ES-I3 (cell line): ENCODE results near the gene OTUD1.
A peak's percentile ranks its signal among the peaks of the same experiment; 100 is the strongest.

ENCODE experiments used
- H3K36me3 ChIP-seq: 2 replicates; pipeline ENCODE4 v1.6.1; 2013; ENCODE audit warnings: mild to moderate bottlenecking, low read length, control low read depth, moderate library complexity; ENCODE audit not compliant: insufficient read depth
- H3K4me1 ChIP-seq: 2 replicates; pipeline ENCODE4 v1.6.1; 2013; ENCODE audit warnings: mild to moderate bottlenecking, control low read depth, low read length; ENCODE audit not compliant: insufficient read depth
- H3K9ac ChIP-seq: 2 replicates; pipeline ENCODE4 v1.6.1; 2013; ENCODE audit warnings: low read depth, mild to moderate bottlenecking, low read length, moderate library complexity
- H3K9me3 ChIP-seq: 2 replicates; pipeline ENCODE4 v1.6.1; 2013; ENCODE audit warnings: mild to moderate bottlenecking, low read length, moderate library complexity; ENCODE audit not compliant: control insufficient read depth, insufficient read depth

The OTUD1 gene

DNA sequence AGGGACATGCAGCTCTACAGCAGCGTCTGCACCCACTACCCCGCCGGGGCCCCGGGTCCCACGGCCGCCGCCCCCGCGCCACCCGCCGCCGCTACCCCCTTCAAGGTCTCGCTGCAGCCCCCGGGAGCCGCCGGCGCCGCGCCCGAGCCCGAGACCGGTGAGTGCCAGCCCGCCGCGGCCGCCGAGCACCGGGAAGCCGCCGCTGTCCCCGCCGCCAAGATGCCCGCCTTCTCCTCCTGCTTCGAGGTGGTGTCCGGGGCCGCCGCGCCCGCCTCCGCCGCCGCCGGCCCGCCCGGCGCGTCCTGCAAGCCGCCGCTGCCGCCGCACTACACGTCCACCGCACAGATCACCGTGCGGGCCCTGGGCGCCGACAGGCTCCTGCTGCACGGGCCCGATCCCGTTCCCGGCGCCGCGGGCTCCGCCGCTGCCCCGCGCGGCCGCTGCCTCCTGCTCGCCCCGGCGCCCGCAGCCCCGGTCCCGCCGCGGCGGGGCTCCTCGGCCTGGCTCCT lies 631 bp downstream of the OTUD1 start:
- Histone ChIP-seq H3K4me1 (no peaks in the 10 kb centered on the region; the same call in 1 of the 2 replicates), H3K36me3 (no peaks in the 10 kb centered on the region), H3K9me3 (no peaks in the 10 kb centered on the region), H3K9ac (peak overlapping the region; percentile 93)

DNA sequence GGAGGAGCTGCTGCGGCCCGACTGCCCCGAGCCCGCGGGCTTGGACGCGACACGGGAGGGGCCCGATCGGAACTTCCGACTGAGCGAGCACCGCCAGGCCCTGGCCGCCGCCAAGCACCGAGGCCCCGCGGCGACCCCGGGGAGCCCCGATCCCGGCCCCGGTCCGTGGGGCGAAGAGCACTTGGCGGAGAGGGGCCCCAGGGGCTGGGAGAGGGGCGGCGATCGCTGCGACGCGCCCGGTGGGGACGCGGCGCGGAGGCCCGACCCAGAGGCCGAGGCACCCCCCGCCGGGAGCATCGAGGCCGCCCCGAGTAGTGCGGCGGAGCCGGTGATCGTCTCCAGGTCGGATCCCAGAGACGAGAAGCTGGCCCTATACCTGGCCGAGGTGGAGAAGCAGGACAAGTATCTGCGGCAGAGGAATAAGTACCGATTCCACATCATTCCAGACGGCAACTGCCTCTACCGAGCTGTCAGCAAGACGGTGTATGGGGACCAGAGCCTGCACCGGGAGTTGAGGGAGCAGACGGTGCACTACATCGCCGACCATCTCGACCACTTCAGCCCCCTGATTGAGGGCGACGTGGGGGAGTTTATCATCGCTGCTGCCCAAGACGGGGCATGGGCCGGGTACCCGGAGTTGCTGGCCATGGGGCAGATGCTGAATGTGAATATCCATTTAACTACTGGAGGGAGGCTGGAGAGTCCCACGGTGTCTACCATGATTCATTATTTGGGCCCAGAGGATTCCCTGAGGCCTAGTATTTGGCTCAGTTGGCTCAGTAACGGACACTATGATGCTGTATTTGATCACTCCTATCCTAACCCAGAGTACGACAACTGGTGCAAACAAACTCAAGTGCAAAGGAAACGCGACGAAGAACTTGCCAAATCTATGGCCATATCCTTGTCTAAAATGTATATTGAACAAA lies 1.4 kb downstream of the OTUD1 start:
- H3K4me1 ChIP-seq, result no peaks in the 10 kb centered on the region; the same call in 1 of the 2 replicates
- peak overlapping the region; percentile 93 for H3K9ac ChIP-seq
- no peaks in the 10 kb centered on the region for H3K36me3 ChIP-seq
- H3K9me3 ChIP-seq, result no peaks in the 10 kb centered on the region

DNA sequence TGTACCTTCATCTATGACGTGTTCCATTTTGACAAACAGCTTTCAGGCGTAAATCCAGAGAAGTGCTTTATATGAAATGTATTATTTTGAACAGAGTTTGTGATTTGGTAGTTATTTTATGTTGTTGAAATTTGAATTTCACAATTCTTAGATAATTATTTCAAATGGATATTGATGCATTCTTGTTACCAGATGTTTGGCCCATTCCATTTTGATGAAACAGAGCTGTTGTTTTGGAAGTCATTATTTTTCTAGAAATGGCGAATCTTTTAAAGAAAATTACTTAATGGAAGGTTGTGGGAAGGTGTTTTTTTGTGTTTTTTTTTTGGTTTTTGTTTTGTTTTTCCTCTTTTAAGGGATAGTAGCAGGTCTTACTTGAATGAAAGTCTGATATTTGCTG lies 2.4 kb downstream of the OTUD1 start:
- H3K4me1 ChIP-seq, result no peaks in the 10 kb centered on the region; the same call in 1 of the 2 replicates
- no peaks in the 10 kb centered on the region for H3K9me3 ChIP-seq
- H3K9ac ChIP-seq, result no peak overlapping the region
- H3K36me3 ChIP-seq, result no peaks in the 10 kb centered on the region

DNA sequence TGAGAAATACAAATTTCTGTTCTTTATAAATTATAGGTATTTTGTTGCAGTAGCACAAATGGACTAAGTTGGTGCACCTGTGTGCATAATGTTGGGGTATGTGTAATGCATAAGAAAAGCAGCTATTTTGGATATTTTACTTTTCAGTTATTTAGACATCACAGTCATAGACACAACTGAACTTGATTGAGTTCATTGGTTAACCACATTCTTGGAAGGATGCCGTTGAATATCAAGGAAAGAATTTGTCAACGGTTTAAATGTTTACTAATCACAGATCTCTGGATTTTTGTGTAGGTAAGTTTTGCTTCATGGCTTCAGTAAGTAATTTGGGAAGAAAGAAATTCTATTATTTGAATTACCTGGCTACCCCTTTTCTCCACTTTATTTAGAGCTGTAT lies 4.1 kb downstream of the OTUD1 start:
- H3K9ac ChIP-seq, result no peak overlapping the region
- H3K4me1 ChIP-seq, result no peaks in the 10 kb centered on the region; the same call in 1 of the 2 replicates
- H3K36me3 ChIP-seq, result no peaks in the 10 kb centered on the region
- no peaks in the 10 kb centered on the region for H3K9me3 ChIP-seq

DNA sequence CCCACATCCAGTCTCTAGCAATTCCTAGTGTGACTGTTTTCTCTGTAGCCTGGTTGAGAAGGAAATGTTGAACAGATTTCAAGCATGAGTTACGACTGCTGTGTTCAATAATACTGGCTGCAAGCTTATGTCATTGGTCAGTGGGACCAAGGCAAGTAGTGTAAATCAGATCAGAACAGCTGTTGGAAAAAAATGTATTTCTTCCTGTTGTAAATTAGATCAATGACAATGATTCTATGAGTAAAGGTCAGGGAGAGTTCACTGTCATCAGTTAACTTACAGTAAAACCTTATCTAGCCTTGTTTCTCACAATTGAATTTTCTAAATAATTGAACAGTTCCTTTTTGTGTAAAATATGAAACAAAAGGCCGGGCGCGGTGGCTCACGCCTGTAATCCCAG lies 6.7 kb downstream of the OTUD1 start:
- H3K4me1 ChIP-seq, result peaks cover 8% of the 10 kb centered on the region
- no peaks in the 10 kb centered on the region for H3K9me3 ChIP-seq
- no peak overlapping the region for H3K9ac ChIP-seq
- no peaks in the 10 kb centered on the region for H3K36me3 ChIP-seq

DNA sequence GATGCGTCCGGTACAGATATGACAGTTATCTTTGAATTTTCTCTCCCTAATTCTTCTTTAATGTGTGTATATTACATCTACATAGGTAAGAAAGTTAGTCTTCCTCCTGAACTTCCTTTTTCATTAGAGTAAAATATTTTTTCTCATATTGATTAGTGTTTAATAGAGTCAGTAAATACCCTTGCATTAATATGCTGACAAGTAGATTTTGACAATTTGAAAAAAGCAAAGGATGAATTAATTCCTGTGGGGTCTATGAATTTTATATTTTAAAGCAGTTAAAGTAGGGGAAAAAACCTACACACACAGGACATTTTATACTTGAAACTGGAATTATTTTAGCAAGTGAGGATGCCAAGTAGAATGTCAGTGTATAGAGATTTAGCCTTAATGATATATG lies 9.4 kb downstream of the OTUD1 start:
- peaks cover 8% of the 10 kb centered on the region for H3K4me1 ChIP-seq
- H3K9ac ChIP-seq, result no peak overlapping the region
- H3K9me3 ChIP-seq, result no peaks in the 10 kb centered on the region
- no peaks in the 10 kb centered on the region for H3K36me3 ChIP-seq

DNA sequence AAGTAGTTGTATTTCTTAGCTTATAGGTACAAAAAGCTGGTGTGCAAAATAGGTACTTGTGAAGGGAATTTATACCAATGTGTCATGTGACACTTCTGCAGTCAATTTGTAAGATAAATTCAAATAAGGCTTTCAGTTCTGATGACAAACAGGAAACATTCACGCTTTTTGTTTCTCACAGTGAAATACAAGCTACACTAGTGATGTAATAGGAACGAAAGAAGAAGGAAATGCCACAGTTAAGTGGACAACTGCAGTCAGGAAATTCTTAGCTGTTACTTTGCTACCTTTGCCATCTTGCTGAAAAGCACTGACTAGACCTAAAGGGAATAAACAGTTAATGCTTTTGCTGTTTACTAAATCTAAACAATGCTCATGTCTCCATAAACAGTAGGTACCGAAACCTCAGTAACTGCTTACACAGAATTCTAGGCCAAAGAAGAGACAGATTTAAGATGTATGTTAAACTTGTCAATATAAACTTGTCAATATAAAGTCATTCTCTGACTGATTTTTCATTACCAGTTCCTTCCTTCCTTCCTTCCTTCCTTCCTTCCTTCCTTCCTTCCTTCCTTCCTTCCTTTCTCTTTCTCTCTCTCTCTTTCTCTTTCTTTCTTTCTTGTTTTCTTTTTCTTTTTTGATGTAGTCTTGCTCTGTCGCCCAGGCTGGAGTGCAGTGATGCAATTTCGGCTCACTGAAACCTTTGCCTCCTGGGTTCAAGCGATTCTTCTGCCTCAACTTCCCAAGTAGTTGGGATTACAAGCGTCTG lies 10.1 kb downstream of the OTUD1 start:
- H3K9ac ChIP-seq, result no peak overlapping the region
- peaks cover 8% of the 10 kb centered on the region for H3K4me1 ChIP-seq
- H3K36me3 ChIP-seq, result no peaks in the 10 kb centered on the region
- H3K9me3 ChIP-seq, result no peaks in the 10 kb centered on the region

DNA sequence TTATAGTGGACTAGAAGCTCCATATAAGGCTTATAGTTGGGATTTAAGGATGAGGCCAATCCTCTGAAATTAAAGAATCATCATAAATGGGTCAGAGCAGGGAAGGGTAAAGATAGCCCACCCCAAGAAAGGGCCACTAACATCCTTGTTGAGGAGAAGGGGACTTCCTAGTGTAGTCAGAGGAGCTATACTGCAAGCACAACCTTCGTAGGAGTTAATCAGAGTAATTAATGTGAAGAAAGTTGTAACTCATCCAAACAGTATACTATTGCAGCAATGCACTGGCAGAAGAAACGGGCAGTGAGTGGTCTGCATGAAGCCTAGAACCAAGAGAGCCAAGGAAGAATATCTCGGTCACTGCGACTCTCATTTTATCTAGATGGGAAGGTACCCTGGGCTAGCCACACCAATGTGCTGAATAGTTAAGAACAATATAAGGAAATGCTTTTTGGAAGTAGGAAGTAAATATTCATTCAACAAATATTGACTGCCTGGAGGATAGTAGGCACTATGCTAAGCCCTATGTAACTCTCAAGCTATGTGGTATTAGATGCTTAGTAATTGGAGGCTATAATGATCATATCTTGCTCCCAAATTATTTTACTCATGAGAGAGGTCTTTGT lies 13.3 kb downstream of the OTUD1 start:
- peaks cover 8% of the 10 kb centered on the region for H3K4me1 ChIP-seq
- H3K9ac ChIP-seq, result no peak overlapping the region
- H3K36me3 ChIP-seq, result no peaks in the 10 kb centered on the region
- H3K9me3 ChIP-seq, result no peaks in the 10 kb centered on the region

DNA sequence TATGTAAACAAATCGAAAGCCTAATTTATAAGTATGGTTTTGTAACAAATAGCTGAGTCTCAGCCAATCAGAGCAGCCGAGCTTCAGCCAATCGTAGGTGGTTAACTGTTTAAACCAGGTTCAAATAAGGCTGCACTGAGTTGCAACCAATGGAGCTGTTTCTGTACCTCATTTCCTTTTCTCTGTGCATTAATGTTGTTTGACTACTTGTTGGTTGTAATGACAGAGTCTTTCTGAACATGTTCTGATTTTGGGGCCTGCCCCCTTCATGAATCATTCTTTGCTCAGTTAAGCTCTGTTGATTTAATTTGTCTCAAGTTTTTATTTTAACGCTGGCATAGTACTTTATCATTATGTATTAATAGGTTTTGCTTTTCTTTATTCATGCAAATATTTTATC lies 14.6 kb downstream of the OTUD1 start:
- peaks cover 8% of the 10 kb centered on the region for H3K4me1 ChIP-seq

DNA sequence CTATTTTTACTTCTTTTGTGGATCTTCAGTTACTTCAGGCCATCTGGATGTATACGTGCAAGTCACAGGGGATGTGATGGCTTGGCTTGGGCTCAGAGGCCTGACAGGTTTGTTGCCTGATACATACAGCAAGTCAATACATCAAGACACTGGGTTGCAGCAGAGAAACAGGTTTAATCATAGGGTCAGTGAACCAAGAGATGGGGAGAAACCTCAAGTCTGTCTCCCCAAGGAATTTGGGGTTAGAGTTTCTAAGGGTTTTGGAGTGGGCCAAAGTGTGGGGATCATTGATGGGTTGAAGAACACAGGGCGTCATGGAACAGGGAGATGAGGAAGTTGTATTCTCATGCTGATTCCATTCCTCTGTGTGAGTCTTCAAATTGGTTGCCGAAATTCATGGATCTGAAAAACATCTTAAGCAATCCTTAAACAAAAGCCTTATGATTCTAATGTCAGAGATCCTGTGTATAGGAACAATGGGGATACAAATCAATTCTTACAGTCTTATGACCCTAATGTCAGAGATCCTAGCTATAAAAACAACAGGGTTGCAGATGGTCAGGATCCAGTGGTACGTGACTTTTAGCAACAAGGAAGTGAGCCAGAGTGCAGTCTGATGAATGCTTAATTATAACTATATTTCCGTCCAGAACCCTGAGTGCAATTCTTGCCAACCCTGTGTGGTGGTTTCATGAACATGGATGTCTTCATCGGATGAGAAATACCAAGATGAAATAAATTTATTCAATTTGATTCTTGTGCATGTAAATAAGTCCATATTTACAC lies 18.9 kb downstream of the OTUD1 start:
- Histone ChIP-seq H3K9me3 (no peaks in the 10 kb centered on the region), H3K9ac (no peak overlapping the region), H3K36me3 (no peaks in the 10 kb centered on the region), H3K4me1 (peaks cover 4% of the 10 kb centered on the region)

More for the DNA sequence above, 14.6 kb downstream of the OTUD1 start:
- H3K9ac ChIP-seq, result no peak overlapping the region
- no peaks in the 10 kb centered on the region for H3K9me3 ChIP-seq
- H3K36me3 ChIP-seq, result no peaks in the 10 kb centered on the region

DNA sequence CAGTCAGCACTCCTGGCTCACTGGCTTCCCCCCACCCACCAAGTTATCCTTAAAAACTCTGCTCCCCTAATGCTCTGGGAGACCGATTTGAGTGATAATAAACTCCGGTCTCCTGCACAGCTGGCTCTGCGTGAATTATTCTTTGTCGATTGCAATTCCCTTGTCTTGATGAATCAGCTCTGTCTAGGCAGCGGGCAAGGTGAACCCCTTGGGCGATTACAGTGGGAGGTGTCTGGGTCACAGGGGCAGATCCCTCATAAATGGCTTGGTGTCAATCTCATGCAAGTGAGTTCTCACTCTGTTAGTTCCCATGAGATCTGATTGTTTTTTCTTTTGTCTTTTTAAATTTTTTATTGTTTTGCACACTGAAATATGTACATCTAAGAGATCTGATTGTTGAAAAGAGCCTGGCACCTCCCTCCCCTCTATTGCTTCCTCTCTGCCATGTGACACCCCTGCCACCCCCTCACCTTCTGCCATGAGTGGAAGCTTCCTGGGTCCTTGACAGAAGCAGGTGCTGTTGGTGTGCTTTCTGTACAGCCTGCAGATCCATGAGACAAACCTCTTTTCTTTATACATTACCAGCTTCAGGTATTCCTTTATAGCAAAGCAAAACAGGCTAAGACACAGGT lies 20.5 kb downstream of the OTUD1 start:
- Histone ChIP-seq H3K36me3 (no peaks in the 10 kb centered on the region), H3K4me1 (peaks cover 4% of the 10 kb centered on the region), H3K9ac (no peak overlapping the region), H3K9me3 (no peaks in the 10 kb centered on the region)

DNA sequence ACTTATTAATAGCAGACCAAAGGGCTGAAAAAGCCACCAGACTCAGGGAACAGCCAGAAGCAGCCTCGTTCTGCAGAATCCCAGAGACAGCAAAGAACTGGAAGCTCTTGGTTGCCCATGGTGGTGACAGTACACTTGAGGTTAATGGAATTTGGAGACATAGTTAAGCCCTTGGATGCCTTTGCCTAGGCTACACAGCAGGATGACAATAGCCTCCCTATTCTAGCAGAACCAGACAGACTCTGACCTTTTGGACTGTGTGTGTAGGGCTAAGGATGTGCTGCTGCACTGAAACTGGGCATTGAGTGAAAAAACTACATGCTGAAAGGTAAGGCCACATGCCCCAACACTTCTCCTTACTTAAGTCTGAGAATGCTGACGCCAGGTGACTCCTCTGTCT lies 22.7 kb downstream of the OTUD1 start:
- H3K36me3 ChIP-seq, result no peaks in the 10 kb centered on the region
- no peaks in the 10 kb centered on the region for H3K9me3 ChIP-seq
- H3K9ac ChIP-seq, result no peak overlapping the region
- H3K4me1 ChIP-seq, result peaks cover 4% of the 10 kb centered on the region

DNA sequence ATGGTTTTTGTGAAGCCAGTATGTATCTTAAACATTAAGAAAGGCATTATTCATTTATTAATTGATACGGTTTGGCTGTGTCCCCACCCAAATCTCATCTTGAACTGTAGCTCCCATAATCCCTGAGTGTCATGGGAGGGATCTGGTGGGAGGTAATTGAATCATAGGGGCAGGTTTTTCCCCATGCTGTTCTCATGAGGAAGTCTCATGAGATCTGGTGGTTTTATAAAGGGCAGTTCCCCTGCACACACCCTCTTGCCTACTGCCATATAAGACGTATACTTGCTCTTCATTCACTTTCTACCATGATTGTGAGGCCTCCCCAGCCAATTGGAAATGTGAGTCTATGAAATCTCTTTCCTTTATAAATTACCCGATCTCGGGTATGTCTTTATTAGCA lies 28.1 kb downstream of the OTUD1 start:
- H3K4me1 ChIP-seq, result no peaks in the 10 kb centered on the region
- H3K9ac ChIP-seq, result no peak overlapping the region
- no peaks in the 10 kb centered on the region for H3K36me3 ChIP-seq
- no peaks in the 10 kb centered on the region for H3K9me3 ChIP-seq
